22Rv1 (cell line): ENCODE data around the gene ATF4.
"Not testable (repeated sequence)": the region's sequence is repeated elsewhere in the genome, so short reads cannot be mapped to it uniquely, and the experiment has no call there.

Experiments used
- H3K27ac ChIP-seq: fragments of 450-650 bp; 2 replicates; pipeline ENCODE4 v1.5.1; 2017
- CTCF ChIP-seq: fragments of 450-650 bp; IDR thresholded peaks from 2 replicates; pipeline ENCODE4 v1.5.1; 2017; ENCODE audit warnings: mild to moderate bottlenecking
- ZFX ChIP-seq: fragments of 450-650 bp; IDR thresholded peaks from 2 replicates; pipeline ENCODE4 v1.6.1; 2017; ENCODE audit warnings: antibody characterized with exemption, borderline replicate concordance

ATF4 gene

GRCh38 chr22:39503630-39504029 is 16.7 kb upstream of the ATF4 start:
- TF ChIP-seq CTCF: no peak
- no peak for TF ChIP-seq ZFX
- H3K27ac ChIP-seq: no peak overlapping the region

GRCh38 chr22:39504071-39504470 is 16.3 kb upstream of the ATF4 start:
- no peak for TF ChIP-seq CTCF
- TF ChIP-seq ZFX: no peak
- no peak overlapping the region for H3K27ac ChIP-seq

- not testable (repeated sequence) for H3K27ac ChIP-seq
These were observed 13.3 kb upstream of the ATF4 start for GRCh38 chr22:39507021-39507420.

- TF ChIP-seq ZFX (no peak), CTCF (no peak)
- H3K27ac ChIP-seq: no peak overlapping the region
These were observed 12.0 kb upstream of the ATF4 start for GRCh38 chr22:39508393-39508792.

GRCh38 chr22:39510529-39511149 is 9.7 kb upstream of the ATF4 start:
- no peak overlapping the region for H3K27ac ChIP-seq
- TF ChIP-seq ZFX: no peak
- TF ChIP-seq CTCF: no peak

GRCh38 chr22:39511226-39511625 is 9.1 kb upstream of the ATF4 start:
- no peak overlapping the region for H3K27ac ChIP-seq
- TF ChIP-seq ZFX (no peak), CTCF (no peak)

GRCh38 chr22:39512026-39512425 is 8.3 kb upstream of the ATF4 start:
- H3K27ac ChIP-seq: no peak overlapping the region
- TF ChIP-seq ZFX (no peak), CTCF (no peak)

GRCh38 chr22:39513791-39514190 is 6.6 kb upstream of the ATF4 start:
- TF ChIP-seq CTCF (no peak), ZFX (no peak)
- no peak overlapping the region for H3K27ac ChIP-seq
